Measurements from ENCODE around the gene SPDYE16.
"Not testable (repeated sequence)": the region's sequence is repeated elsewhere in the genome, so short reads cannot be mapped to it uniquely, and the experiment has no call there.

The SPDYE16 gene

DNA sequence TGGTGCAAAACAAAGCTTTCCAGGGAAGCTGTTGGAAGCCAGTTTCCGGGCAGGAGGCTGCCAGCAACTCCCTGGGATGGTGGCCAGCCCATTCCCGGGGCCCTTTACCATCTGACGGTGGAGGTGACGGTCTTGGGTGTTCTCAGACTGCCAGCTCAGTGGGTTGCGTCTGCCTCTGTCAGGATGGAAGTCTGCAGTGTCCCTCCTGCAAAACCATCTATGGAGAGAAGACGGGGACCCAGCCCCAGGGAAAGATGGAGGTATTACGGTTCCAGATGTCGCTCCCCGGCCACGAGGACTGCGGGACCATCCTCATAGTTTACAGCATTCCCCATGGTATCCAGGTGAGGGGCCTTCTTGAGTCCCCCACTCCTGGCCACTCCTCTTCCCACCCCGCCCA, 39.9 kb downstream of the SPDYE16 start:
- not testable (repeated sequence) for DNase-seq

DNA sequence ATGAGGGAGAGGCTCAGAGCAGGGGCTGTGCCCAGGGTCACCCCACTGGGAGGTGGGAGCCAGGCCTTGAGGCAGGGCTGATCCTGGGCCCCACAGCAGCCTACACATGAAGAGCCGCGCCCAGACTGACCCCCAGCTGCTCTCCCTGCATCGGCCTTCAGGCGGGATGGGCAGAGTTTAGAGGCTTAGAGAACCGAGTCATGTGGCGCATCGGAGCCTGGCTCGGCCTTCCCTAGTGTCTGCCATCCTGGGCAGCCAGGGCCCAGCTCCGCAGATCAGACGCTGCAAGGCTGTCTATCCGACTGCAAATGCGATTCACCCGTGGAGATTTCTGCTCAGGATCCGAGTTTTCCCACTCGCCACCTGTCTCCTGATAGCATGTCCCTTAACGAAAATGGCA, 40.3 kb downstream of the SPDYE16 start:
- DNase-seq, result not testable (repeated sequence)

DNA sequence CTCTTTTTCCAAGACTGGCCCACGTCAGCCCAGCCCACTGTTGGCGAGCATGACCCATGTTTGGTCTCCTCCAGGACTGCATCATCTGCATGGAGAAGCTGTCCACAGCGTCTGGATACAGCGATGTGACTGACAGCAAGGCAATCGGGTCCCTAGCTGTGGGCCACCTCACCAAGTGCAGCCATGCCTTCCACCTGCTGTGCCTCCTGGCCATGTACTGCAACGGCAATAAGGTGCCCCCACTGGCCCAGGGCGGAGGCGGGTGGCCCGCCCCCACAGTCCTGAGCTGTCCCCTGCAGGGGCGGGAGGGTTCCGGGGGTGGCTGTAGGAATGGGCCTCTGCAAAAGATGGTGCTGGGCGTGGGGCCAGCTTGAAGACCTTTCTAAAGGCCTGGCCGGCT, 40.9 kb downstream of the SPDYE16 start:
- DNase-seq, result not testable (repeated sequence)

DNA sequence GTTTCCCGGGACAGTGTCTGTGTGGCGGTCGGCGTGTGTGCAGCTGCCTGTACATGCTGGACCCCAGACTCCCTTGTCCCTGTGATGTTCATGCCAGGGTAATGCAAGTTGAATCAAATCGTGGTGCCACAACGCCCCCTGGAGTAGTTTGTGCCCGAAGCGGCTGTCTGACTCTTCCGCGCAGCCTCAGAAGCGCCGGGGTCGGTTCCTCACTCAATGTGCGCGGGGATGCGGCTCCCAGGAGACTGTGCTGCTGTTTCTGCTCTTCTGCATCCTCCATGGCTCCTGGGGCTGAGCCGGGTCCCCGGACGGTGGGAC, 43.2 kb downstream of the SPDYE16 start:
- DNase-seq, result not testable (repeated sequence)

GRCh38 chr7:76499201-76499923, 43.7 kb downstream of the SPDYE16 start:
- not testable (repeated sequence) for DNase-seq

DNA sequence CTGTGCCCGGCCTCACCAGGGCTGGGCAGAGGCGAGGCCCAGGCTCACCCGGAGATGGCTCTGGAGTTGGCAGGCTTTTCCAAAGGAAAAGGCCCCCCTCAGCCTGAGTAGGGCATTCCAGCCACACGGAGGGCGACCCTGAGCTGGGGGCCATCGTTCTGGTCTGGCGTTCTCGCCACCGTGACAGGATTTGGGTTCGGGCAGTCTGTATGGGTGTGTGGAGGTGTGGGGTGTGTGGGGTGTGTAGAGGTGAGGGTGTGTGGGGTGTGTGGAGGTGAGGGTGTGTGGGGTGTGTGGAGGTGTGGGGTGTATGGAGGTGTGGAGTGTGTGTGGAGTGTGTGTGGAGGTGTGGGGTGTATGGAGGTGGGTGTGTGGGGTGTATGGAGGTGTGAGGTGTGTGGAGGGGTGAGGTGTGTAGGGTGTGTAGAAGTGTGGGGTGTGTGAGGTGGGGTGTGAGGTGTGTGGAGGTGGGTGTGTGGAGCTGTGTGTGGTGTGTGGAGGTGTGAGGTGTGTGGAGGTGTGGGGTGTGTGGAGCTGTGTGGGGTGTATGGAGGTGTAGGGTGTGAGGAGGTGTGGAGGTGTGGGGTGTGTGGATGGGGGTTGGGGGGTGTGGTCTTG, 44.4 kb downstream of the SPDYE16 start:
- DNase-seq, result not testable (repeated sequence)

DNA sequence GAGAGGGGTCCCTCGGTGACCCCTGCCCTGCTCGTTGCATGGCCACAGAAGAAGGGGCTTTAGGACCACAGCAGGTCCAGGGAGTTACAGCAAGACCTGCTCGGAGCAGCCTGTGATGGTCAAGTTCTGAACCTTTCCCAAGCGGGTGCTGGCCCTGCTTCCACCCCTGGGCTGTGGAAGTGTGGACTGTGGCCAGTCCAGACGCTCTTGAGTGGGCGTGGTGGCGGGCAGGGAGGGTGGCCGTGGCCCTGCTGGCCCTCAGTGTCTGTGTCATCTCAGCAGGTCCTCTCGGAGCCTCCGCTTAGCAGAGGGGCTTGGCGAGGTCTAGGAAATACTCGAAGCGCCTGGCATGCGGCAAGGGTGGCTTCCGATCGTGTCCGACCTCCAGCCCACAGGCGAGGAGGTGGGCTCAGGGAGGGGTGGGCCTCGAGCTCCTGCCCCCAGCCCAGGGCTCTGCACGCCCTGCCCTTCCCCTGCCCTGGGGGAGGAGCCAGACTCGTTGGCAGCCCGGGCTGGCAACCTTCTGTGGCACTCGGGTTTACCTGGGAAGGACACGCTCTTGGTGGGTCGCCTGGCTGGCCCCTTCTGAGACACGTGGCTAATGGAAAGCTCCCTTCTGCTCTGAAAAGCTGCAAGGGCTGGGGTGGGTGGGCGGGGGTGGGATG, 45.0 kb downstream of the SPDYE16 start:
- not testable (repeated sequence) for DNase-seq

DNA sequence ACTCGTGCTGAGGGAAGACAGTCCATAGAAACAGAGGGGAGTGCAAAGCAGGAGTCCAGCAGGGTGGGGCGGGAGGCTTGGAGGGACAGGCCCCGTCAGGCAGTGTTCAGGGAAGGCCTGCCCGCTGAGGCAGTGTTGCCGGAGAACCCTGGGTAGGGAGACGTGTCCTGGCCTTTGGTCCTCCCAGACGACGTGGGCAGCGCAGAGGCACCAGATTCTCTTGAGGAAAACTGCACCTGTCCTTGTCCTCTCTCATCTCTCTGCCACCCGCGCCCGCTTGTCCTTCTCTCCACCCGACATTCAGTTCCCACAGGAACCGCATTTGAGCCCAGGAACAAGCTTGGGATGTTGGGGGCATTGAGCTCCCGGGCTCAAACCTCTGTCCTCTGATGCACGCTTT, 47.4 kb downstream of the SPDYE16 start:
- DNase-seq, result not testable (repeated sequence)

DNA sequence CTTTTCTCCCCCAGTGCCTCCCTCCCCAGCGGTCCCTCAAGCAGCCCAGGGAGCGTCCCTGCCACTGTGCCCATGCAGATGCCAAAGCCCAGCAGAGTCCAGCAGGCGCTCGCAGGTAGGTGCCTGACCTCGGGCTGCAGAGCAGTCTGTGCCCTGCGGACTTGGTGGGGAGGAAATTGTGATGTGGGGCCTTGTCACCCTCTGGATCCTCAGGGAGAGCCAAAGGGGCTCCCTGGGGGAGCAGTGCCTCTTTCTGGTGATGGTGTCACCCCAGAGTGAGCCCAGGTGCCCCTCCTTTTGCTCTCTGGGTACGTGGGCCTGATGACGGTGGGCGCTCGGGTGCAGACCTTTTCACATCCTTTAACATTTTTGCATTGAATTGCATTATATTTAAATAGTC, 51.0 kb downstream of the SPDYE16 start:
- DNase-seq, result not testable (repeated sequence)

DNA sequence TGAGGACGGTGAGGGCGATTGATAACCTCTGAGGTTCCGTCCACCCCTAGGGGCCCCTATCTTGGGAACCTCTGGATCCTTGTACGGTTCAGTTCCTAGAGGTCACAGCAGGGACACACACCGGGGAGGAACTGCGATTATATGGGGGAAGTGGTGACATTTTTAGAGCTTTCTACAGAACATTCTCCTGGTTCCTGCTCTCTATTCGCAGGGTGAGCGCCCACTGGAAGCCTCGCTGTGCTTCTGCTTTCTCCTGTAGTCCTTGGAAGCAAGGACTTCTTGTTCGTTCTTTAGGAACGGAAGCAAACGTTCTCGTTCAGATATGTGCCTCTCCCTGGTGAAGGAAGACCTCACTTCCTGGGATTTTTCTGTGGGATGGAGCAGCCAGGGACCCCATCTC, 55.1 kb downstream of the SPDYE16 start:
- not testable (repeated sequence) for DNase-seq

DNA sequence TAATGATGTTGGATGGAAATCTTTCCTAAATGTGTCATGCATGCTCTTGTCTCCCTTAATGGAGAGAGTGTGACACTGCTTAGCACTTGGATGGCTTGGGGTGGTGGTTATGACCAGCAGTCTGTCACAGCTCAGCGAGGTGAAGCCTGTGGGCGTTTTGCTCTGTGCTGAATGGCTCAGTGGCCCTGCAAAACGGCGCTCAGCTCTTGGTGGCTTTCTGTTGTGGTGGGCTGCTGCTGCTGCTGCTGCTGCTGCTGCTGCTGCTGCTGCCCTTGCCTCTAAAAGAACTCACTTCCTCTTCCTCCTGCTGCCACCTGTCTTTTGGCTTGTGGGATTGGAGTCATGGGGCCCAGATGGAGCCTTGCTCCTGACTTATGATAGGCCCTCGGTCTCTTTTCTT, 56.5 kb downstream of the SPDYE16 start:
- DNase-seq, result peak; percentile 53

- not testable (repeated sequence) for DNase-seq
Measured at GRCh38 chr7:76485822-76486610, 57.1 kb downstream of the SPDYE16 start.

DNA sequence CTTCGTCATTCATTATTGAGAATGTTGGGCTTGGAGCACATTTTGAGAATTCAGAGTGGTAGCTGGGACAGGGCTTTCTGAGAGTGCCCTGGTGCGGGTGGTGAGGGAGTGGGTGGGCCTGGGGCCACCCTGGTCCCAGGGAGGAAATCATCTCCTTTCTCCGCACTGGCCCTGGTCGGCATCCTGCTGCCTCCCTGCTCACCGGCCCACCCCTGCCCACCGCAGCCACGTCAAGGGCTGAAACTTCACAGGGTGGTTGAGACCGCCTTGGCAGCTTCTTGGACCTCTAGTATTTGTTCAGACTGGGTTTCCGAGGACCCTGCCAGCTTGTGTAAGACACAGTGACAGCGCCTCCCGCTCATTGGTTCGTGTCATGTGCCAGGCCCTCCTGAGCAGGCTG, 58.6 kb downstream of the SPDYE16 start:
- not testable (repeated sequence) for DNase-seq

GRCh38 chr7:76483081-76483480, 60.0 kb downstream of the SPDYE16 start:
- DNase-seq, result not testable (repeated sequence)

- not testable (repeated sequence) for DNase-seq
Measured at GRCh38 chr7:76482660-76483059, 60.4 kb downstream of the SPDYE16 start.

All from activated CD4-positive, alpha-beta T cell treated with anti-CD3 and anti-CD28 coated beads, Interleukin-10, Interleukin-2, amounts not matched to agents 100 ng/mL and 50 ng/mL, durations not matched to agents 16 hours and 8 hours (primary cell).